Panc1 (cell line): ENCODE results near the gene MRPL24.

Source experiments
- CTCF ChIP-seq: fragments of 450-650 bp; IDR thresholded peaks from 2 replicates; pipeline ENCODE4 v1.5.1; 2017; ENCODE audit warnings: mild to moderate bottlenecking
- REST ChIP-seq, 2 experiments: IDR thresholded peaks; 2 replicates each; pipeline ENCODE4 v1.6.1; 2011 to 2012; ENCODE audit warnings: low read depth in 2 of 2, control low read depth in 1 of 2, low read length in 1 of 2, mild to moderate bottlenecking in 1 of 2, moderate library complexity in 1 of 2; ENCODE audit not compliant: insufficient read depth in 1 of 2
- TCF7L2 ChIP-seq: IDR thresholded peaks from 2 replicates; pipeline ENCODE4 v1.6.1; 2011; ENCODE audit warnings: mild to moderate bottlenecking, low read depth, low read length, inconsistent platforms

- TF ChIP-seq TCF7L2 (no peak), REST (IDR thresholded peaks at IDR 0.05; ENCODE audit: insufficient read depth in 1 of 2, low read depth in 2 of 2, low read length in 1 of 2) (no peak), CTCF (no peak)
Observed at GRCh38 chr1:156788136-156788535, 47.2 kb upstream of the MRPL24 start.
